Measurements from ENCODE around the gene DEPDC5.

DNA sequence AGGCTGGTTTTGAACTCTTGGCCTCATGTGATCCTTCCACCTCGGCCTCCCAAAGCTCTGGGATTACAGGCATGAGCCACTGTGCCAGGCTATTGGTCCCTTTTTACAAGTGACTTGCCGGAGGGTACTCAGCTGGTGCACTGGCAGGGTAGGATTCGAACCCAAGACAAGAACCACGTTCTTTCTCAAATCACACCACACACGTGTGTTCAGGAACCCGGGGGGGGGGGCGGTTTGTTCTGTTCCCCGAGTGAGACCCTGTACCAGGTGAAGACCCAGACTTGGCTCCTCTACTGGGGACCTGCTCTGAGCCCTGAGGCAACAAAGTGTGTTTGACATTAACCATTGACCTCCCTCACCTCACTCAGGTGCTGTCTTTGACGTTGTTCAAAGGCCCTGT, 186.7 kb downstream of the DEPDC5 start:
- TF ChIP-seq POLR2A (IDR thresholded peaks at IDR 0.05) (no peak), POLR2AphosphoS5 (IDR thresholded peaks at IDR 0.05) (no peak), CTCF (IDR thresholded peaks at IDR 0.05) (no peak)
